Endothelial cell of umbilical vein (primary cell): Measurements from ENCODE around the gene OR2Y1. TPM values are rescaled to one million over a fixed set of nuclear protein-coding genes. Genes with fewer than 3 reads are reported as not detected.

Experiments used
- BruUV-seq: library from RNA; stranded (reverse); fragments of 400-500 nt; replicated peaks from 2 replicates; lab custom pipeline; 2021; lab: Mats Ljungman, UMichigan
- CTCF ChIA-PET: fragments of 300-600, 350-600 bp; sonication (Branson Sonifier 250); formaldehyde crosslinking; loops from one replicate; lab custom pipeline; 2021; ENCODE audit warnings: antibody characterized with exemption, inconsistent platforms; lab: Charles Lee
- POLR2A ChIA-PET: fragments of 300-600, 350-600 bp; sonication (Branson Sonifier 250); formaldehyde crosslinking; loops from one replicate; lab custom pipeline; 2021; ENCODE audit warnings: antibody characterized with exemption, inconsistent platforms; lab: Charles Lee
- DNase-seq: peaks from one replicate; pipeline ENCODE4 v3.0.0-alpha.2; 2011; ENCODE audit warnings: low read depth, low spot score
- FAIRE-seq: peaks from 2 replicates; lab custom pipeline; 2011; peaks lifted over from hg19 to GRCh38; lab: Jason Lieb, UNC
- H2AFZ ChIP-seq: 2 replicates; pipeline ENCODE4 v1.6.0; 2012; ENCODE audit warnings: low read depth, low read length, control low read depth, inconsistent platforms
- H3K27ac ChIP-seq: 2 replicates; pipeline ENCODE4 v1.5.1; 2011; ENCODE audit warnings: low read depth, mild to moderate bottlenecking, control low read depth, low read length, moderate library complexity; ENCODE audit not compliant: insufficient read depth
- H3K27me3 ChIP-seq, 2 experiments: 2 replicates each; pipeline versions ENCODE4 v1.6.0 to v1.6.1; 2011; ENCODE audit warnings: low read length in 2 of 2, mixed read lengths in 1 of 2; ENCODE audit not compliant: control insufficient read depth in 2 of 2, insufficient read depth in 2 of 2
- H3K36me3 ChIP-seq, 2 experiments: 2 replicates in 1 of 2; 3 replicates in 1 of 2; pipeline ENCODE4 v1.5.1; 2011; ENCODE audit warnings: low read length in 2 of 2, mild to moderate bottlenecking in 1 of 2, moderate library complexity in 1 of 2; ENCODE audit not compliant: control insufficient read depth in 2 of 2, insufficient read depth in 2 of 2; ENCODE audit errors: extremely low read depth in 1 of 2
- H3K4me1 ChIP-seq: 3 replicates; pipeline ENCODE4 v1.5.1; 2011; ENCODE audit warnings: mild to moderate bottlenecking, low read length; ENCODE audit not compliant: control insufficient read depth, insufficient read depth; ENCODE audit errors: extremely low read depth
- H3K4me2 ChIP-seq: 2 replicates; pipeline ENCODE4 v1.6.1; 2011; ENCODE audit warnings: low read length, control low read depth, mixed read lengths; ENCODE audit not compliant: insufficient read depth
- H3K4me3 ChIP-seq, 3 experiments: fragments of 200-600 bp in 1 of 3; sonication (generic), shearing (Covaris generic) in 1 of 3; replicated peaks in 1 of 3; 2 replicates each; pipeline ENCODE4 v1.5.1; 2011 to 2016; ENCODE audit warnings: control low read depth in 3 of 3, low read length in 3 of 3, mild to moderate bottlenecking in 2 of 3, inconsistent platforms in 1 of 3, low read depth in 1 of 3, moderate library complexity in 1 of 3; ENCODE audit not compliant: insufficient read depth in 1 of 3
- H3K79me2 ChIP-seq: 2 replicates; pipeline ENCODE4 v1.6.0; 2012; ENCODE audit warnings: low read length, inconsistent platforms; ENCODE audit not compliant: control insufficient read depth, insufficient read depth
- H3K9ac ChIP-seq: replicated peaks from 2 replicates; pipeline ENCODE3; 2011; ENCODE audit warnings: low read length, control low read depth; ENCODE audit not compliant: insufficient read depth; ENCODE audit errors: extremely low read depth
- H3K9me1 ChIP-seq: replicated peaks from 3 replicates; pipeline ENCODE4 v1.6.0; 2011; ENCODE audit warnings: mild to moderate bottlenecking, low read length; ENCODE audit not compliant: control insufficient read depth, insufficient read depth; ENCODE audit errors: extremely low read depth
- H3K9me3 ChIP-seq: replicated peaks from 2 replicates; pipeline ENCODE4 v1.5.1; 2012; ENCODE audit warnings: low read length, inconsistent platforms; ENCODE audit not compliant: control insufficient read depth, insufficient read depth
- H4K20me1 ChIP-seq: replicated peaks from 2 replicates; pipeline ENCODE3; 2011; ENCODE audit warnings: mild to moderate bottlenecking, low read length; ENCODE audit not compliant: control insufficient read depth, insufficient read depth; ENCODE audit errors: extremely low read depth
- EZH2 ChIP-seq: IDR thresholded peaks from 2 replicates; pipeline ENCODE4 v1.6.1; 2012; ENCODE audit warnings: borderline replicate concordance, low read depth, mild to moderate bottlenecking, moderate library complexity, low read length, inconsistent platforms; ENCODE audit not compliant: severe bottlenecking
- FOS ChIP-seq: IDR thresholded peaks from 2 replicates; pipeline ENCODE4 v1.6.1; 2011; ENCODE audit warnings: mild to moderate bottlenecking, low read length, moderate library complexity, borderline replicate concordance; ENCODE audit not compliant: insufficient read depth
- GATA2 ChIP-seq: IDR thresholded peaks from 2 replicates; pipeline ENCODE4 v1.7.0; 2011; ENCODE audit warnings: low read depth, mild to moderate bottlenecking, moderate library complexity, mixed read lengths, low read length; ENCODE audit not compliant: insufficient read length, insufficient read depth
- JUN ChIP-seq: IDR thresholded peaks from 2 replicates; pipeline ENCODE4 v1.6.1; 2011; ENCODE audit warnings: borderline replicate concordance, low read depth; ENCODE audit not compliant: insufficient read length, insufficient read depth
- MYC ChIP-seq: IDR thresholded peaks from one replicate; pipeline ENCODE4 v1.6.1; 2011; ENCODE audit warnings: mild to moderate bottlenecking, low read depth, low read length
- POLR2A ChIP-seq: IDR thresholded peaks from 2 replicates; pipeline ENCODE4 v1.6.1; 2012; ENCODE audit warnings: low read depth, mild to moderate bottlenecking, control low read depth, low read length
- POLR2AphosphoS5 ChIP-seq: IDR thresholded peaks from 2 replicates; pipeline ENCODE4 v1.6.1; 2012; ENCODE audit warnings: low read depth, mild to moderate bottlenecking, control low read depth, low read length, moderate library complexity; ENCODE audit not compliant: insufficient read depth
- dilution Hi-C: fragments of 300-500 bp; cut with MboI; formaldehyde crosslinking; loops from one replicate; pipeline ENCODE4 v1.15.0; 2019; ENCODE audit warnings: low sequenced_read_pairs; ENCODE audit not compliant: extremely low pct_ligation_motif_present
- intact Hi-C: fragments of 100-400 bp; cut with micrococcal nuclease; formaldehyde crosslinking; loops from one replicate; pipeline ENCODE4 v1.10.0; 2022
- polyA plus RNA-seq, 4 experiments: library from polyadenylated mRNA; depleted of rRNA in 3 of 4; stranded (reverse) in 3 of 4; unstranded in 1 of 4; fragments of >200 nt; gene quantifications; 2 replicates each; pipeline versions ENCODE4 v1.2.1 to v1.2.3, GENCODE V29; 2011 to 2012; ENCODE audit warnings: missing spikeins in 1 of 4
- total RNA-seq: library from RNA; stranded (reverse); gene quantifications from 2 replicates; pipeline ENCODE4 v1.2.3, GENCODE V29; 2021
- TF ChIP-seq, protein P1 (sequence below): IDR thresholded peaks from 2 replicates; pipeline ENCODE4 v1.6.1; 2011; ENCODE audit not compliant: insufficient read depth, insufficient read length
- TF ChIP-seq, protein P2 (sequence below), 2 donors: IDR thresholded peaks; 1 replicate in 1 of 2; 2 replicates in 1 of 2; pipeline ENCODE4 v1.5.1; 2011; ENCODE audit warnings: low read length in 2 of 2, mild to moderate bottlenecking in 2 of 2, moderate library complexity in 2 of 2, control low read depth in 1 of 2, inconsistent platforms in 1 of 2, low read depth in 1 of 2; ENCODE audit not compliant: insufficient read depth in 1 of 2; ENCODE audit errors: extremely low read depth in 1 of 2

The OR2Y1 gene
- total and polyA plus RNA-seq, 2 donors (not counting 3 experiments of a cell fraction or from before 2014, with no cell fraction given): not detected

- no peak for DNase-seq
- no peak overlapping the region for H3K9ac ChIP-seq
- H3K4me1 ChIP-seq: no peaks in the 10 kb centered on the region
- no peaks in the 10 kb centered on the region for H3K36me3 ChIP-seq
- H3K4me2 ChIP-seq: no peak overlapping the region
- no peaks in the 10 kb centered on the region for H3K27me3 ChIP-seq
- H4K20me1 ChIP-seq: no peaks in the 10 kb centered on the region
- no peak overlapping the region for H3K27ac ChIP-seq
- H2AFZ ChIP-seq: no peak overlapping the region
- ChIA-PET CTCF (interaction anchor here (1.4 kb wide), 1 partner anchor 26 kb away, joined by 5 read pairs; no protein-coding TSS in a partner anchor), POLR2A (no interaction called here)
- FAIRE-seq: no peak
- dilution Hi-C loops: no loop called here
- H3K4me3 ChIP-seq: no peak overlapping the region
- no peaks in the 10 kb centered on the region for H3K79me2 ChIP-seq
- intact Hi-C loops: no loop called here
- BruUV-seq: no TSS peak
- no peaks in the 10 kb centered on the region for H3K9me3 ChIP-seq
- no peaks in the 10 kb centered on the region for H3K9me1 ChIP-seq
- TF ChIP-seq EZH2 (no peak), POLR2AphosphoS5 (no peak), GATA2 (no peak), MYC (no peak), FOS (no peak), JUN (no peak), POLR2A (no peak)
- TF ChIP-seq, protein P1, sequence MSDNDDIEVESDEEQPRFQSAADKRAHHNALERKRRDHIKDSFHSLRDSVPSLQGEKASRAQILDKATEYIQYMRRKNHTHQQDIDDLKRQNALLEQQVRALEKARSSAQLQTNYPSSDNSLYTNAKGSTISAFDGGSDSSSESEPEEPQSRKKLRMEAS: no peak
- TF ChIP-seq, protein P2, sequence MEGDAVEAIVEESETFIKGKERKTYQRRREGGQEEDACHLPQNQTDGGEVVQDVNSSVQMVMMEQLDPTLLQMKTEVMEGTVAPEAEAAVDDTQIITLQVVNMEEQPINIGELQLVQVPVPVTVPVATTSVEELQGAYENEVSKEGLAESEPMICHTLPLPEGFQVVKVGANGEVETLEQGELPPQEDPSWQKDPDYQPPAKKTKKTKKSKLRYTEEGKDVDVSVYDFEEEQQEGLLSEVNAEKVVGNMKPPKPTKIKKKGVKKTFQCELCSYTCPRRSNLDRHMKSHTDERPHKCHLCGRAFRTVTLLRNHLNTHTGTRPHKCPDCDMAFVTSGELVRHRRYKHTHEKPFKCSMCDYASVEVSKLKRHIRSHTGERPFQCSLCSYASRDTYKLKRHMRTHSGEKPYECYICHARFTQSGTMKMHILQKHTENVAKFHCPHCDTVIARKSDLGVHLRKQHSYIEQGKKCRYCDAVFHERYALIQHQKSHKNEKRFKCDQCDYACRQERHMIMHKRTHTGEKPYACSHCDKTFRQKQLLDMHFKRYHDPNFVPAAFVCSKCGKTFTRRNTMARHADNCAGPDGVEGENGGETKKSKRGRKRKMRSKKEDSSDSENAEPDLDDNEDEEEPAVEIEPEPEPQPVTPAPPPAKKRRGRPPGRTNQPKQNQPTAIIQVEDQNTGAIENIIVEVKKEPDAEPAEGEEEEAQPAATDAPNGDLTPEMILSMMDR (IDR thresholded peaks at IDR 0.05; ENCODE audit: extremely low read depth in 1 of 2, insufficient read depth in 1 of 2, low read depth in 1 of 2, low read length in 2 of 2): no peak
Observed at GRCh38 chr5:180692429-180692828, 47.4 kb downstream of the OR2Y1 start.
